NCI-H2196 treated with DMSO at 0.1 percent for 48 hours (cell line): Measurements from ENCODE around the gene ACR.
"Not testable (repeated sequence)": the region's sequence is repeated elsewhere in the genome, so short reads cannot be mapped to it uniquely, and the experiment has no call there.

Experiments used
- DNase-seq: peaks from one replicate; lab custom pipeline; 2025; ENCODE audit not compliant: unreplicated experiment; lab: John Stamatoyannopoulos, UW

The ACR gene

GRCh38 chr22:50731811-50732624 is 6.0 kb upstream of the ACR start:
- no peak for DNase-seq

GRCh38 chr22:50732681-50733080 is 5.3 kb upstream of the ACR start:
- no peak for DNase-seq

- DNase-seq = no peak
Measured at GRCh38 chr22:50733521-50734342, 4.3 kb upstream of the ACR start.

GRCh38 chr22:50734343-50734771 is 3.6 kb upstream of the ACR start:
- DNase-seq = no peak

GRCh38 chr22:50734986-50735738 is 2.8 kb upstream of the ACR start:
- no peak for DNase-seq

GRCh38 chr22:50735739-50736030 is 2.3 kb upstream of the ACR start:
- no peak for DNase-seq

- no peak for DNase-seq
Measured at GRCh38 chr22:50738649-50739227, 734 bp downstream of the ACR start.

- DNase-seq = no peak
Measured at GRCh38 chr22:50739279-50739691, 1.3 kb downstream of the ACR start.

- no peak for DNase-seq
Measured at GRCh38 chr22:50739894-50740293, 1.9 kb downstream of the ACR start.

GRCh38 chr22:50740714-50741113 is 2.7 kb downstream of the ACR start:
- not testable (repeated sequence) for DNase-seq

GRCh38 chr22:50744424-50744823 is 6.4 kb downstream of the ACR start:
- not testable (repeated sequence) for DNase-seq

- not testable (repeated sequence) for DNase-seq
Measured at GRCh38 chr22:50747521-50747920, 9.5 kb downstream of the ACR start.

- DNase-seq = not testable (repeated sequence)
Measured at GRCh38 chr22:50748630-50749029, 10.6 kb downstream of the ACR start.

GRCh38 chr22:50749302-50750074 is 11.5 kb downstream of the ACR start:
- not testable (repeated sequence) for DNase-seq

GRCh38 chr22:50755251-50755650 is 17.2 kb downstream of the ACR start:
- not testable (repeated sequence) for DNase-seq

- not testable (repeated sequence) for DNase-seq
Measured at GRCh38 chr22:50756406-50756805, 18.4 kb downstream of the ACR start.

- not testable (repeated sequence) for DNase-seq
Measured at GRCh38 chr22:50756949-50757491, 19.0 kb downstream of the ACR start.

GRCh38 chr22:50759597-50760341 is 21.8 kb downstream of the ACR start:
- DNase-seq = not testable (repeated sequence)

GRCh38 chr22:50761829-50762228 is 23.8 kb downstream of the ACR start:
- DNase-seq = not testable (repeated sequence)
